Mesenchymal stem cell (in vitro differentiated cells and primary cell): ENCODE measurements around the gene HOXA3.

Source experiments
- DNase-seq: peaks from one replicate; pipeline ENCODE4 v3.0.0-alpha.2; 2013
- H2AFZ ChIP-seq: one replicate; pipeline ENCODE4 v1.6.1; 2013; ENCODE audit warnings: low read depth, mild to moderate bottlenecking, control low read depth, inconsistent platforms, low read length, moderate library complexity
- H2AK5ac ChIP-seq: 2 replicates; pipeline ENCODE4 v1.6.1; 2013; ENCODE audit warnings: low read length, moderate library complexity, mild to moderate bottlenecking, inconsistent platforms; ENCODE audit not compliant: severe bottlenecking
- H2BK120ac ChIP-seq: one replicate; pipeline ENCODE4 v1.6.1; 2013; ENCODE audit warnings: low read depth, mild to moderate bottlenecking, inconsistent platforms, low read length, moderate library complexity
- H2BK12ac ChIP-seq, 2 experiments: one replicate each; pipeline ENCODE4 v1.6.1; 2013; ENCODE audit warnings: inconsistent platforms in 2 of 2, low read length in 2 of 2, mild to moderate bottlenecking in 2 of 2, moderate library complexity in 2 of 2, control low read depth in 1 of 2
- H2BK15ac ChIP-seq: one replicate; pipeline ENCODE4 v1.6.1; 2013; ENCODE audit warnings: mild to moderate bottlenecking, low read depth, inconsistent platforms; ENCODE audit not compliant: poor library complexity, severe bottlenecking
- H2BK5ac ChIP-seq: 2 replicates; pipeline ENCODE4 v1.6.1; 2013; ENCODE audit warnings: low read depth, mild to moderate bottlenecking, low read length, control low read depth, inconsistent platforms; ENCODE audit not compliant: poor library complexity, severe bottlenecking
- H3K14ac ChIP-seq, 2 experiments: one replicate each; pipeline ENCODE4 v1.6.1; 2013; ENCODE audit warnings: inconsistent platforms in 2 of 2, low read length in 2 of 2, control low read depth in 1 of 2, mild to moderate bottlenecking in 1 of 2, moderate library complexity in 1 of 2
- H3K18ac ChIP-seq, 2 experiments: one replicate each; pipeline ENCODE4 v1.6.1; 2013; ENCODE audit warnings: inconsistent platforms in 2 of 2, low read length in 2 of 2, control low read depth in 1 of 2, low read depth in 1 of 2, mild to moderate bottlenecking in 1 of 2
- H3K23ac ChIP-seq, 2 experiments: one replicate each; pipeline ENCODE4 v1.6.1; 2013; ENCODE audit warnings: inconsistent platforms in 2 of 2, low read length in 2 of 2, mild to moderate bottlenecking in 2 of 2, moderate library complexity in 2 of 2, control low read depth in 1 of 2
- H3K27ac ChIP-seq: 2 replicates; pipeline ENCODE4 v1.5.1; 2013; ENCODE audit warnings: mild to moderate bottlenecking, moderate library complexity, low read length, control low read depth, inconsistent platforms; ENCODE audit not compliant: poor library complexity, severe bottlenecking
- H3K27me3 ChIP-seq, 2 experiments: 2 replicates each; pipeline versions ENCODE4 v1.6.1 to v1.7.0; 2013; ENCODE audit warnings: low read length in 2 of 2, mild to moderate bottlenecking in 2 of 2, moderate library complexity in 2 of 2, control low read depth in 1 of 2, inconsistent platforms in 1 of 2; ENCODE audit not compliant: control insufficient read depth in 1 of 2, insufficient read depth in 1 of 2
- H3K36me3 ChIP-seq, 2 experiments: 2 replicates each; pipeline versions ENCODE4 v1.6.1 to v1.7.0; 2013; ENCODE audit warnings: low read length in 2 of 2, control low read depth in 1 of 2, inconsistent platforms in 1 of 2, low read depth in 1 of 2, mild to moderate bottlenecking in 1 of 2; ENCODE audit not compliant: insufficient read depth in 2 of 2, control insufficient read depth in 1 of 2
- H3K4ac ChIP-seq, 2 experiments: one replicate each; pipeline ENCODE4 v1.6.1; 2013; ENCODE audit warnings: inconsistent platforms in 2 of 2, low read length in 2 of 2, mild to moderate bottlenecking in 2 of 2, moderate library complexity in 2 of 2, control low read depth in 1 of 2, low read depth in 1 of 2
- H3K4me1 ChIP-seq: 2 replicates; pipeline ENCODE4 v1.6.1; 2013; ENCODE audit warnings: low read depth, low read length, control low read depth; ENCODE audit not compliant: control insufficient read depth, insufficient read depth
- H3K4me2 ChIP-seq: 2 replicates; pipeline ENCODE4 v1.6.1; 2013; ENCODE audit warnings: low read length, mild to moderate bottlenecking, inconsistent platforms; ENCODE audit not compliant: poor library complexity, severe bottlenecking
- H3K4me3 ChIP-seq, 2 experiments: 2 replicates each; pipeline versions ENCODE4 v1.5.1 to v1.7.0; 2013; ENCODE audit warnings: low read length in 2 of 2, mild to moderate bottlenecking in 2 of 2, control low read depth in 1 of 2, low read depth in 1 of 2; ENCODE audit not compliant: insufficient read depth in 1 of 2
- H3K79me1 ChIP-seq: replicated peaks from 2 replicates; pipeline ENCODE4 v1.6.1; 2013; ENCODE audit warnings: mild to moderate bottlenecking, control low read depth, low read length, inconsistent platforms; ENCODE audit not compliant: poor library complexity, severe bottlenecking
- H3K9ac ChIP-seq: 2 replicates; pipeline ENCODE4 v1.7.0; 2013; ENCODE audit warnings: mild to moderate bottlenecking, low read length, moderate library complexity
- H3K9me3 ChIP-seq: 2 replicates; pipeline ENCODE4 v1.7.0; 2013; ENCODE audit warnings: mild to moderate bottlenecking, low read length; ENCODE audit not compliant: control insufficient read depth
- H4K8ac ChIP-seq: one replicate; pipeline ENCODE4 v1.6.1; 2013; ENCODE audit warnings: inconsistent platforms, mild to moderate bottlenecking, low read length, moderate library complexity
- H4K91ac ChIP-seq: one replicate; pipeline ENCODE4 v1.6.1; 2013; ENCODE audit warnings: mild to moderate bottlenecking, low read length, inconsistent platforms
- WGBS: methylation state at CpG from one replicate; pipeline ENCODE4 v1.1.7; 2013; ENCODE audit warnings: mixed read lengths; 5-methylcytosine and 5-hydroxymethylcytosine counted together

HOXA3 gene

DNA sequence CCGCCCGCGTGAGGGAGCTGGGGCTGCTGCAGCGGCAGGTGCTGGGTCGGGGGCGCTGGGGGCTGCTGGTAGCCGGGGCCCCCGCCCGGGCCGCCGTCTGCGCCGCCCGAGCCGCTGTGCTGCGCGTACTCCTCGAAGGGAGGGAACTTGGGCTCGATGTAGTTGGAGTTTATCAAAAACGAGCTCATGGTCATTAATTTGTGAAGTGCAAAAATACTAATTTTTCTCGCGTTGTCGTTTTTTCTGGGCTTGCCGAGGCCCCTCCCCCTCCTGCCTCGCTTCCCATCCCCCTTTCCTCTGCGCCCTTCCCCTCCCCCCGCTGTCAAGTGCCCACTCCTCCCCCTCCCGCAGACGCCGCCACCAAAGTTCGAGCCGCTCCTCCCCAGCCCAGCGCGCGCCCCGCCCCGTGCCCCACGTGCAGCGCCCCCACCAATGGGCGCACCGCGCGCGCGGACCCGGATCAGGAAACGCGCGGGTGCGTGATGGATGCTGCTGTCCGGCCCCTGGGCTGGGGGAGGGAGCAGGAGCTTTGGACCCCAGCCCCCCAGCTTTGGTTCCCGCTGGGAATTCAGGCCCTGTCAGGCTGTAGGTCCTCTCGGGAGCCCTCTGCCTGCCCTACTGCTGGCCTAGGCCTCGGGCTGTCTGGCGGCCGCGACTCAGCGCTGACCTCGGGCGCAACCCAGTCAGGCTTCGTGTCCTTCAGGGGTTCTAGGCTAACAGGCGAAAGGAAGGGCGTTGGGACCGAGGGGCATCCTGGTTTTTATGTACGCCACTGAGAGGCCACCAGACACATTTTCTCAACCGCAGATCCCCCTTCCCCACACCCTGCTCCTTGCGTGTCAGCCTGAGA is 21.6 kb downstream of the HOXA3 start, which contains the start of gene HOXA4:
HOXA4 (minus strand) TSS at position 218 of the 850 bp plus-strand sequence; CDS start at position 194, 24 bp downstream.
- H3K79me1 ChIP-seq = no peaks in the 10 kb centered on the region
- H4K91ac ChIP-seq = peak within 1 kb of the TSS; percentile 76
- H2BK15ac ChIP-seq = peak within 1 kb of the TSS; percentile 82
- H3K23ac ChIP-seq = no peak within 1 kb of the TSS
- H4K8ac ChIP-seq = peak within 1 kb of the TSS; percentile 81
- H3K4me1 ChIP-seq = peaks cover 8% of the 10 kb centered on the region
- H3K14ac ChIP-seq = peak within 1 kb of the TSS in 1 of 2 experiments; percentile 56
- H3K4me3 ChIP-seq = peak within 1 kb of the TSS; percentile 77 to 83
- H3K27me3 ChIP-seq = no peaks in the 10 kb centered on the region
- WGBS = under 1% methylated on average over 50 of the region's 67 CpGs
- H3K18ac ChIP-seq = peak within 1 kb of the TSS; percentile 67 to 83
- H2BK120ac ChIP-seq = no peak within 1 kb of the TSS
- H3K9me3 ChIP-seq = no peaks in the 10 kb centered on the region
- H2AK5ac ChIP-seq = no peak within 1 kb of the TSS
- H3K27ac ChIP-seq = peak within 1 kb of the TSS; percentile 49
- peak within 1 kb of the TSS; percentile 58 for H2BK5ac ChIP-seq
- H2AFZ ChIP-seq = peak within 1 kb of the TSS; percentile 83
- peak within 1 kb of the TSS; percentile 55 for H3K4me2 ChIP-seq
- peak within 1 kb of the TSS; percentile 87 for H3K9ac ChIP-seq
- peak within 1 kb of the TSS in 1 of 2 experiments; percentile 62 for H3K4ac ChIP-seq
- peak within 1 kb of the TSS in 1 of 2 experiments; percentile 32 for H2BK12ac ChIP-seq
- H3K36me3 ChIP-seq = peaks cover 0 to 5% of the 10 kb centered on the region in 2 experiments
- DNase-seq = peak; percentile 76

DNA sequence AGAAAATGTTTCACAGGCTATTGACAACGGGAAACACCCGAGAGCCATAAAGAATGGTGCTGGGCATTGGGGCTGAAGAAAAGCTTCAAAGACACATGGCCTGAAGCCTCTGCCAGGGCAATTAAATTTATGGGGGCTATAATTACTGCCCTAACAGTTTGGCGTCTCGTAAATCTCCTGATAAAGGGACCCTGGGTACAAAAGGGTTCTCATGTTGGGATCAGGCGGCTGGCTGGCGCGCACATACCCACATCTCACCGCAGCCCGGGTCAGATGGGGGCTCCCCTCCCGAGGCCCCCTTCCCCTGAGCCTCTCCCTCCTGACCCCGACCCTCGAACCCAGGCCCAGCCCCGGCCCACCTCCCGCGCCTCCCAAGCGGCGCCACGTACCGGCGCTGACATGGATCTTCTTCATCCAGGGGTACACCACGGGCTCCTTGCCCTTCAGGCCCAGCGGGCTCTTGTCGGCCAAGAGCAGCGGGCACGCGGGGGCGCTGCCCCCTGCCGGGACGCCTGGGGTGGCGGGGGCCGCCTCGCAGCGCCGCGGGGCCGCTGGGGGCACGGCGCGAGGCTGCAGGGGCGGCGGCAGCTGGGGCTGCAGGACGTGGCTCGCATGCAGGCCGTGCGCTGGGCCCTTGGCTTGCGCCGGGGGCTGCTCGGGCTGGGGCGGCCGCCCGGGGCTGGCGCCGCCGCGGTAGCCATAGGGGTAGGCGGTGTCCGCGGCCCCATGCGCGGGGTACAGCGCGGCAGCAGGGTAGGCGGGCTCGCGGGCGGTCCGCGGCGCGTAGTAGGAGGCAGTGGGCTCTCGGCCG is 22.4 kb downstream of the HOXA3 start:
- H3K18ac ChIP-seq = peak overlapping the region in 1 of 2 experiments; percentile 72
- H2AFZ ChIP-seq = peak overlapping the region; percentile 51
- no peaks in the 10 kb centered on the region for H3K27me3 ChIP-seq
- no peaks in the 10 kb centered on the region for H3K79me1 ChIP-seq
- H2AK5ac ChIP-seq = no peak overlapping the region
- H3K4me1 ChIP-seq = peaks cover 14% of the 10 kb centered on the region
- no peak overlapping the region for H3K27ac ChIP-seq
- peak overlapping the region in 1 of 2 experiments; percentile 7 for H2BK12ac ChIP-seq
- peaks cover 0 to 11% of the 10 kb centered on the region in 2 experiments for H3K36me3 ChIP-seq
- no peak overlapping the region for H2BK15ac ChIP-seq
- peak overlapping the region; percentile 55 for H3K4me2 ChIP-seq
- peak overlapping the region in 1 of 2 experiments; percentile 56 for H3K14ac ChIP-seq
- no peaks in the 10 kb centered on the region for H3K9me3 ChIP-seq
- peak overlapping the region; percentile 73 to 77 for H3K4me3 ChIP-seq
- H4K8ac ChIP-seq = peak overlapping the region; percentile 81
- H3K23ac ChIP-seq = no peak overlapping the region
- no peak overlapping the region for H4K91ac ChIP-seq
- H2BK5ac ChIP-seq = peak overlapping the region; percentile 58
- no peak overlapping the region for H2BK120ac ChIP-seq
- H3K4ac ChIP-seq = no peak overlapping the region
- peak; percentile 7 for DNase-seq
- peak overlapping the region; percentile 77 for H3K9ac ChIP-seq
- WGBS = 4% methylated on average over 66 of the region's 72 CpGs

- Histone ChIP-seq H3K79me1 (no peaks in the 10 kb centered on the region), H2BK12ac (no peak overlapping the region), H2AK5ac (peak overlapping the region; percentile 31), H3K23ac (peak overlapping the region in 1 of 2 experiments; percentile 15), H2BK120ac (no peak overlapping the region), H4K8ac (no peak overlapping the region), H2BK15ac (no peak overlapping the region), H3K4ac (no peak overlapping the region), H3K27ac (no peak overlapping the region), H3K18ac (no peak overlapping the region), H3K27me3 (no peaks in the 10 kb centered on the region), H3K36me3 (peaks cover 0 to 19% of the 10 kb centered on the region in 2 experiments), H3K4me1 (peaks cover 18% of the 10 kb centered on the region), H3K4me3 (peak overlapping the region in 1 of 2 experiments; percentile 73), H3K9ac (peak overlapping the region; percentile 77), H2BK5ac (no peak overlapping the region), H4K91ac (no peak overlapping the region), H2AFZ (no peak overlapping the region), H3K14ac (no peak overlapping the region), H3K4me2 (peak overlapping the region; percentile 55), H3K9me3 (no peaks in the 10 kb centered on the region)
- DNase-seq = no peak
- 49% methylated on average over 25 of the region's 28 CpGs for WGBS
Measured at GRCh38 chr7:27128776-27129728, 23.3 kb downstream of the HOXA3 start.
